ENCODE measurements around the gene IL4. TPM values are rescaled to one million over a fixed set of nuclear protein-coding genes. Genes with fewer than 3 reads are reported as not detected.

Gene IL4
- total and polyA plus RNA-seq, 12 donors: not detected

DNA sequence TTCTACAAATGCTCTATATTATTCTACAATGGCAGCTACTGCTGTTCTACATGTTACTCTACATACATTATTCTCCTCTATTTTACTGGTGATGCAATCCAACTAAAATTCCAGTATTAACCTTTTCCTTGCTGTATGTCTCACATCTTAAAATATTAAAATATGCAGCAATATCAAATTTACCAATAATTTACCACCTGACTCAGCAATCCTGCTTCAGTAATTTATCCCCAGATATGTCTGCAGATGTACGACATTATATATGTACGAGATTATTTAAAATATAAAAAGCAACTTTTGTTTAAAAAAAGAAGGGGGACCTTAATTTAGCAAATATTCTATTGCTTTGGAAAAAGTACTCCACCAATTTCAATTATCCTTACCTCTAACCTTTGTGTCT lies 52.0 kb downstream of the IL4 start:
- intact Hi-C loops (cut with DNase I): no loop called here
- no peaks in the 10 kb centered on the region for H3K36me3 ChIP-seq (replicated peaks in 1 of 2)
- TF ChIP-seq, protein P1, sequence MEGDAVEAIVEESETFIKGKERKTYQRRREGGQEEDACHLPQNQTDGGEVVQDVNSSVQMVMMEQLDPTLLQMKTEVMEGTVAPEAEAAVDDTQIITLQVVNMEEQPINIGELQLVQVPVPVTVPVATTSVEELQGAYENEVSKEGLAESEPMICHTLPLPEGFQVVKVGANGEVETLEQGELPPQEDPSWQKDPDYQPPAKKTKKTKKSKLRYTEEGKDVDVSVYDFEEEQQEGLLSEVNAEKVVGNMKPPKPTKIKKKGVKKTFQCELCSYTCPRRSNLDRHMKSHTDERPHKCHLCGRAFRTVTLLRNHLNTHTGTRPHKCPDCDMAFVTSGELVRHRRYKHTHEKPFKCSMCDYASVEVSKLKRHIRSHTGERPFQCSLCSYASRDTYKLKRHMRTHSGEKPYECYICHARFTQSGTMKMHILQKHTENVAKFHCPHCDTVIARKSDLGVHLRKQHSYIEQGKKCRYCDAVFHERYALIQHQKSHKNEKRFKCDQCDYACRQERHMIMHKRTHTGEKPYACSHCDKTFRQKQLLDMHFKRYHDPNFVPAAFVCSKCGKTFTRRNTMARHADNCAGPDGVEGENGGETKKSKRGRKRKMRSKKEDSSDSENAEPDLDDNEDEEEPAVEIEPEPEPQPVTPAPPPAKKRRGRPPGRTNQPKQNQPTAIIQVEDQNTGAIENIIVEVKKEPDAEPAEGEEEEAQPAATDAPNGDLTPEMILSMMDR (IDR thresholded peaks at IDR 0.05): no peak
- TF ChIP-seq POLR2A (IDR thresholded peaks at IDR 0.05): no peak
- no peaks in the 10 kb centered on the region for H3K4me1 ChIP-seq (replicated peaks in 1 of 2)
- WGBS, 4 donors: 92 to 98% (median 94%) methylated on average over 2 of the region's 2 CpGs
- DNase-seq: no peak
- no peaks in the 10 kb centered on the region for H3K27me3 ChIP-seq
- H3K4me3 ChIP-seq: no peak overlapping the region
- no peak overlapping the region for H3K27ac ChIP-seq
- H3K9me3 ChIP-seq (replicated peaks in 1 of 3): peaks cover 0 to under 1% (median 0%) of the 10 kb centered on the region in 3 donors

- Histone ChIP-seq H3K27me3 (no peaks in the 10 kb centered on the region), H3K27ac (no peak overlapping the region), H3K36me3 (replicated peaks in 1 of 2) (no peaks in the 10 kb centered on the region), H3K4me3 (no peak overlapping the region), H3K4me1 (replicated peaks in 1 of 2) (no peaks in the 10 kb centered on the region), H3K9me3 (replicated peaks in 1 of 3) (no peaks in the 10 kb centered on the region)
- intact Hi-C loops (cut with DNase I): no loop called here
- TF ChIP-seq POLR2A (IDR thresholded peaks at IDR 0.05): no peak
- TF ChIP-seq, protein P1 (IDR thresholded peaks at IDR 0.05): no peak
- DNase-seq: no peak
- WGBS, 4 donors: 89 to 96% (median 95%) methylated on average over 7 to 10 of the region's 10 CpGs
Measured at GRCh38 chr5:132729896-132730295, 56.1 kb downstream of the IL4 start.

Other genes starting within 250 kb of the IL4 start
- gene IRF1, start 183.2 kb upstream of the IL4 start, total RNA-seq: 100 to 1,000 TPM in 1 of 9 donors, 10 to 100 TPM in 7, 1 to 10 TPM in 1; 3.0 to 116 (median 24.4) TPM
- 10 to 100 TPM in 2 of 3 donors, 1 to 10 TPM in 1; 9.0 to 20.0 (median 10.7) TPM for gene IRF1, start 183.2 kb upstream of the IL4 start, polyA plus RNA-seq
- not detected for gene IL5, start 130.5 kb upstream of the IL4 start, total RNA-seq
- not detected for gene IL5, start 130.5 kb upstream of the IL4 start, polyA plus RNA-seq
- gene RAD50, start 117.0 kb upstream of the IL4 start, total RNA-seq: 10 to 100 TPM; 18.7 to 41.6 (median 29.1) TPM
- gene RAD50, start 117.0 kb upstream of the IL4 start, polyA plus RNA-seq: 10 to 100 TPM in 1 of 3 donors, 1 to 10 TPM in 2; 5.4 to 39.6 (median 9.0) TPM
- under 1 TPM in 2 of 9 donors, not detected in 7; 0.06 to 0.61 TPM for gene IL13, start 15.8 kb upstream of the IL4 start, total RNA-seq
- under 1 TPM in 2 of 3 donors, not detected in 1; 0.10 to 0.32 TPM for gene IL13, start 15.8 kb upstream of the IL4 start, polyA plus RNA-seq
- gene KIF3A, start 63.6 kb downstream of the IL4 start, total RNA-seq: 10 to 100 TPM in 4 of 9 donors, 1 to 10 TPM in 5; 5.6 to 42.0 (median 9.5) TPM
- 10 to 100 TPM in 2 of 3 donors, 1 to 10 TPM in 1; 4.1 to 26.8 (median 11.7) TPM for gene KIF3A, start 63.6 kb downstream of the IL4 start, polyA plus RNA-seq
- under 1 TPM in 4 of 9 donors, not detected in 5; 0.08 to 0.33 (median 0.17) TPM for gene CCNI2, start 73.4 kb downstream of the IL4 start, total RNA-seq
- gene CCNI2, start 73.4 kb downstream of the IL4 start, polyA plus RNA-seq: under 1 TPM; 0.20 to 0.40 (median 0.40) TPM
- 10 to 100 TPM in 8 of 9 donors, 1 to 10 TPM in 1; 9.7 to 36.2 (median 27.6) TPM for gene SEPTIN8, start 103.2 kb downstream of the IL4 start, total RNA-seq
- gene SEPTIN8, start 103.2 kb downstream of the IL4 start, polyA plus RNA-seq: 10 to 100 TPM; 16.1 to 30.7 (median 19.6) TPM
- 1 to 10 TPM in 2 of 9 donors, under 1 TPM in 4, not detected in 3; 0.06 to 1.8 (median 0.53) TPM for gene SOWAHA, start 139.3 kb downstream of the IL4 start, total RNA-seq
- under 1 TPM; 0.17 to 0.90 (median 0.40) TPM for gene SOWAHA, start 139.3 kb downstream of the IL4 start, polyA plus RNA-seq
- 10 to 100 TPM in 1 of 9 donors, 1 to 10 TPM in 8; 1.9 to 10.3 (median 5.2) TPM for gene SHROOM1, start 156.7 kb downstream of the IL4 start, total RNA-seq
- 10 to 100 TPM in 1 of 3 donors, 1 to 10 TPM in 2; 1.3 to 18.3 (median 6.7) TPM for gene SHROOM1, start 156.7 kb downstream of the IL4 start, polyA plus RNA-seq
- 1 to 10 TPM in 2 of 9 donors, under 1 TPM in 7; 0.41 to 1.4 (median 0.70) TPM for gene GDF9, start 192.5 kb downstream of the IL4 start, total RNA-seq
- gene GDF9, start 192.5 kb downstream of the IL4 start, polyA plus RNA-seq: 1 to 10 TPM in 2 of 3 donors, under 1 TPM in 1; 0.88 to 1.0 (median 1.0) TPM
- 100 to 1,000 TPM; 141 to 807 (median 505) TPM for gene UQCRQ, start 192.7 kb downstream of the IL4 start, total RNA-seq
- gene UQCRQ, start 192.7 kb downstream of the IL4 start, polyA plus RNA-seq: 100 to 1,000 TPM; 263 to 729 (median 538) TPM
- gene LEAP2, start 199.7 kb downstream of the IL4 start, total RNA-seq: 1 to 10 TPM in 4 of 9 donors, under 1 TPM in 3, not detected in 2; 0.39 to 1.7 (median 1.1) TPM
- 1 to 10 TPM in 2 of 3 donors, under 1 TPM in 1; 0.57 to 3.1 (median 1.8) TPM for gene LEAP2, start 199.7 kb downstream of the IL4 start, polyA plus RNA-seq

Measured in adrenal gland (tissue), 12 donors.